A673 (cell line): Measurements from ENCODE around the gene PPP1R14B.

ENCODE experiments used
- CTCF ChIP-seq: fragments of 300-800, 200-600 bp; sonication (generic); conservative IDR thresholded peaks from 2 replicates; pipeline ENCODE4 v1.5.1; 2017; ENCODE audit warnings: low read depth, mild to moderate bottlenecking, antibody characterized with exemption, low read length, moderate library complexity, mixed read lengths
- EZH2 ChIP-seq: fragments of 200-600 bp; sonication (generic); IDR thresholded peaks from 2 replicates; pipeline ENCODE4 v1.6.1; 2017; ENCODE audit warnings: borderline replicate concordance, low read depth, mild to moderate bottlenecking, mixed read lengths, antibody characterized with exemption, low read length; ENCODE audit not compliant: poor library complexity, severe bottlenecking

- TF ChIP-seq CTCF: no peak
- TF ChIP-seq EZH2: no peak
These were observed 11.6 kb upstream of the PPP1R14B start for GRCh38 chr11:64258356-64258755.
